Measurements from ENCODE around the gene FAM114A1. TPM values are rescaled to one million over a fixed set of nuclear protein-coding genes. Genes with fewer than 3 reads are reported as not detected.
A peak's percentile ranks its signal among the peaks of the same experiment; 100 is the strongest.

The FAM114A1 gene
- total RNA-seq, 1 donor from 2014 or later = 147 TPM

- no peak for DNase-seq (ENCODE audit: low read depth)
These were observed 9.5 kb upstream of the FAM114A1 start for GRCh38 chr4:38858097-38858420.

- peak; percentile 59 for DNase-seq (ENCODE audit: low read depth)
These were observed 8.1 kb upstream of the FAM114A1 start for GRCh38 chr4:38859501-38859900.

- peak; percentile 26 for DNase-seq (ENCODE audit: low read depth)
These were observed 6.7 kb upstream of the FAM114A1 start for GRCh38 chr4:38860788-38861424.

- DNase-seq (ENCODE audit: low read depth) = no peak
These were observed 5.8 kb upstream of the FAM114A1 start for GRCh38 chr4:38861791-38862190.

GRCh38 chr4:38865445-38865844 is 2.2 kb upstream of the FAM114A1 start:
- no peak for DNase-seq (ENCODE audit: low read depth)

- no peak for DNase-seq (ENCODE audit: low read depth)
These were observed 581 bp upstream of the FAM114A1 start for GRCh38 chr4:38866973-38867477.

- DNase-seq (ENCODE audit: low read depth) = no peak
These were observed 704 bp downstream of the FAM114A1 start for GRCh38 chr4:38868059-38868960.

- DNase-seq (ENCODE audit: low read depth) = no peak
These were observed 1.9 kb downstream of the FAM114A1 start for GRCh38 chr4:38869511-38869910.

GRCh38 chr4:38870098-38870808 is 2.6 kb downstream of the FAM114A1 start:
- DNase-seq (ENCODE audit: low read depth) = no peak

- DNase-seq (ENCODE audit: low read depth) = no peak
These were observed 4.0 kb downstream of the FAM114A1 start for GRCh38 chr4:38871593-38871992.

GRCh38 chr4:38872620-38873019 is 5.0 kb downstream of the FAM114A1 start:
- no peak for DNase-seq (ENCODE audit: low read depth)

GRCh38 chr4:38873290-38873944 is 5.8 kb downstream of the FAM114A1 start:
- DNase-seq (ENCODE audit: low read depth) = no peak

GRCh38 chr4:38876636-38877035 is 9.0 kb downstream of the FAM114A1 start:
- no peak for DNase-seq (ENCODE audit: low read depth)

GRCh38 chr4:38884254-38884653 is 16.6 kb downstream of the FAM114A1 start:
- no peak for DNase-seq (ENCODE audit: low read depth)

GRCh38 chr4:38889143-38889542 is 21.5 kb downstream of the FAM114A1 start:
- peak; percentile 85 for DNase-seq (ENCODE audit: low read depth)

GRCh38 chr4:38891051-38891983 is 23.7 kb downstream of the FAM114A1 start:
- peak; percentile 47 for DNase-seq (ENCODE audit: low read depth)

GRCh38 chr4:38894322-38894982 is 26.8 kb downstream of the FAM114A1 start:
- DNase-seq (ENCODE audit: low read depth) = peak; percentile 29

- DNase-seq (ENCODE audit: low read depth) = no peak
These were observed 29.3 kb downstream of the FAM114A1 start for GRCh38 chr4:38896940-38897339.

- DNase-seq (ENCODE audit: low read depth) = no peak
These were observed 30.6 kb downstream of the FAM114A1 start for GRCh38 chr4:38898245-38898644.

GRCh38 chr4:38902221-38902620 is 34.6 kb downstream of the FAM114A1 start:
- no peak for DNase-seq (ENCODE audit: low read depth)
